DND-41 (cell line): Measurements from ENCODE around the gene MT1G.

Experiments
- ATAC-seq: fragments of 200-7000 bp; cut with Tn5 transposase; 3 replicates; pipeline ENCODE4 v1.9.1; 2021; ENCODE audit warnings: low read depth; ENCODE audit not compliant: insufficient read depth
- DNase-seq: peaks from one replicate; pipeline ENCODE4 v3.0.0-alpha.2; 2020
- H2AFZ ChIP-seq: 2 replicates; pipeline ENCODE4 v1.6.0; 2012; ENCODE audit warnings: low read depth, low read length
- H3K27ac ChIP-seq: 2 replicates; pipeline ENCODE4 v1.5.1; 2012; ENCODE audit warnings: low read length, inconsistent platforms
- H3K27me3 ChIP-seq: fragments of 200-600 bp; sonication (generic); 2 replicates; pipeline ENCODE4 v1.6.0; 2012; ENCODE audit warnings: low read length, mild to moderate bottlenecking, inconsistent platforms; ENCODE audit not compliant: insufficient read depth, poor library complexity
- H3K36me3 ChIP-seq: 2 replicates; pipeline ENCODE4 v1.5.1; 2012; ENCODE audit warnings: low read length, inconsistent platforms; ENCODE audit not compliant: insufficient read depth
- H3K4me1 ChIP-seq: 2 replicates; pipeline ENCODE4 v1.5.1; 2012; ENCODE audit warnings: mild to moderate bottlenecking, low read length; ENCODE audit not compliant: insufficient read depth
- H3K4me2 ChIP-seq: 2 replicates; pipeline ENCODE4 v1.6.0; 2012; ENCODE audit warnings: mild to moderate bottlenecking, moderate library complexity, low read length, inconsistent platforms; ENCODE audit not compliant: insufficient read depth
- H3K4me3 ChIP-seq, 2 experiments: fragments of 200-600 bp in 1 of 2; shearing (Covaris generic) in 1 of 2; 2 replicates each; pipeline ENCODE4 v1.5.1; 2012 to 2016; ENCODE audit warnings: inconsistent platforms in 2 of 2, low read length in 2 of 2, mild to moderate bottlenecking in 2 of 2, low read depth in 1 of 2, moderate library complexity in 1 of 2
- H3K79me2 ChIP-seq: 2 replicates; pipeline ENCODE4 v1.6.0; 2012; ENCODE audit warnings: low read length, inconsistent platforms; ENCODE audit not compliant: insufficient read depth
- H3K9ac ChIP-seq: 2 replicates; pipeline ENCODE4 v1.6.0; 2012; ENCODE audit warnings: low read depth, mild to moderate bottlenecking, inconsistent platforms, low read length, moderate library complexity
- H3K9me3 ChIP-seq: 2 replicates; pipeline ENCODE4 v1.5.1; 2012; ENCODE audit warnings: low read length, moderate library complexity, mild to moderate bottlenecking, inconsistent platforms; ENCODE audit not compliant: insufficient read depth, severe bottlenecking
- H4K20me1 ChIP-seq: 2 replicates; pipeline ENCODE4 v1.6.0; 2012; ENCODE audit warnings: low read length; ENCODE audit not compliant: insufficient read depth
- EZH2 ChIP-seq: IDR thresholded peaks from 3 replicates; pipeline ENCODE4 v1.6.1; 2012; ENCODE audit warnings: borderline replicate concordance, low read depth, mild to moderate bottlenecking, moderate library complexity, low read length, inconsistent platforms; ENCODE audit not compliant: severe bottlenecking
- TF ChIP-seq, protein P1 (sequence below): IDR thresholded peaks from 2 replicates; pipeline ENCODE4 v1.5.1; 2012; ENCODE audit warnings: borderline replicate concordance, low read length, moderate library complexity, mild to moderate bottlenecking; ENCODE audit not compliant: poor library complexity, severe bottlenecking; ENCODE audit errors: extremely low read depth

Gene MT1G

DNA sequence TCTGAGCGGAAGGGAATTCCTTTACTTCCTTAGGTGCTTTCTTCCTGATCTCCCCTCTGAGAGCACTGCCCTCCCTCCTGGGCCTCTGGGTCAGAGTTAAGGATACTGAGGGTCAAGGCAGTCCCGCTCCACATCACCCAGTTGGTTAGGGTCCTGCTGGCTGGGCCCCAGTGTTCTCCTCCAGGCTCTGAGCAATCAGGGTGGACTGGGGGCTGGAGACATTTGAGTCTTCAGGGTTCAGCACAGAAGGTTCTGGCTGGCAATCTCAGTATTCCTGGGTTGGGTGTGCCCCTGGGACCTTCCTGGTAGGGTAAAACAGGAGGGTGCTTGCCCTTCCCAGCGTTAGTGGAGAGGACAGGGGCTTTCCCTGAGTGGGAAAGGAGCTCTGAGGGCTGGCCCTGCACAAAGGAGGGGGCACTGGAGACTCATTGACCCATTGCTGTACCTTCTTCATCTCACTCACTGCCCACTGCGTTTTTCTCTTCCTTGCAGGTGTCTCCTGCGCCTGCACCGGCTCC is 35.0 kb downstream of the MT1G start:
- no peak overlapping the region for H3K4me3 ChIP-seq
- no peak for ATAC-seq

DNA sequence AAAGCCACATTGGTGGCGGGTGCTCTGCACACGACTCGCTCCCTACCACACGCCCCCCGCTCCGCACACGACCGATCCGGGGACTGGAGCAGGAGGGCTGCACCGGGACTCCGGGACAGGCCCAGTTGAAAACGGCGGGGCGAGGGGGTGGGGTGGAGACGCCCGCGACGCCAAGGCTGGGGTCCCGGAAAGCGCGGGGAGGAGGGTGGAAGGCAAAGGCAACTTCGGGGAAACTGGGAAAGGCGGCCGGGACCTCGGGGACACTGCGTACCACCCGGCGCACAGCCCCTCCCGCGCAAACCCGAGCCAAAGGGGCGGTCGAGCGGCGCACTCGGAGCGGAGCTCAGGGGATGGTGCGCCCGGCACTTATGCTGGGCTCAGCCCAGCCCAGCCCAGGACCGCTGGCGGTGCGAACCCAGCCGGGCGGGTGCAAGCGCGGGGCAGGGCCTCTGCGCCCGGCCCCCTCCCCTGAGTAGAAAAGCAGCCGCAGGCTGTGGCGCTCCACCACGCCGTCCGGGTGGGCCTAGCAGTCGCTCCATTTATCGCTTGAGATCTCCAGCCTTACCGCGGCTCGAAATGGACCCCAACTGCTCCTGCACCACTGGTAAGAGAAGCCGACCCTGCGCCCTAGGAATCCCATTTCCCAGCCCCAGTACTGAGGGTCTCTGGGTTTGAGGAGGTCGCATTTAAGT is 35.6 kb downstream of the MT1G start, which contains the start of gene MT1M:
MT1M (plus strand) TSS at position 504 of the 692 bp plus-strand sequence; CDS start at position 577, 73 bp downstream.
- no peak within 1 kb of the TSS for H3K4me2 ChIP-seq
- no peak within 1 kb of the TSS for H3K4me3 ChIP-seq
- no peak within 1 kb of the TSS for H3K9ac ChIP-seq
- H3K9me3 ChIP-seq, result no peaks in the 10 kb centered on the region
- H4K20me1 ChIP-seq, result no peaks in the 10 kb centered on the region
- no peak for ATAC-seq
- no peaks in the 10 kb centered on the region for H3K4me1 ChIP-seq
- H3K27me3 ChIP-seq, result peaks cover 27% of the 10 kb centered on the region
- no peaks in the 10 kb centered on the region for H3K36me3 ChIP-seq
- no peak for DNase-seq
- TF ChIP-seq, protein P1, sequence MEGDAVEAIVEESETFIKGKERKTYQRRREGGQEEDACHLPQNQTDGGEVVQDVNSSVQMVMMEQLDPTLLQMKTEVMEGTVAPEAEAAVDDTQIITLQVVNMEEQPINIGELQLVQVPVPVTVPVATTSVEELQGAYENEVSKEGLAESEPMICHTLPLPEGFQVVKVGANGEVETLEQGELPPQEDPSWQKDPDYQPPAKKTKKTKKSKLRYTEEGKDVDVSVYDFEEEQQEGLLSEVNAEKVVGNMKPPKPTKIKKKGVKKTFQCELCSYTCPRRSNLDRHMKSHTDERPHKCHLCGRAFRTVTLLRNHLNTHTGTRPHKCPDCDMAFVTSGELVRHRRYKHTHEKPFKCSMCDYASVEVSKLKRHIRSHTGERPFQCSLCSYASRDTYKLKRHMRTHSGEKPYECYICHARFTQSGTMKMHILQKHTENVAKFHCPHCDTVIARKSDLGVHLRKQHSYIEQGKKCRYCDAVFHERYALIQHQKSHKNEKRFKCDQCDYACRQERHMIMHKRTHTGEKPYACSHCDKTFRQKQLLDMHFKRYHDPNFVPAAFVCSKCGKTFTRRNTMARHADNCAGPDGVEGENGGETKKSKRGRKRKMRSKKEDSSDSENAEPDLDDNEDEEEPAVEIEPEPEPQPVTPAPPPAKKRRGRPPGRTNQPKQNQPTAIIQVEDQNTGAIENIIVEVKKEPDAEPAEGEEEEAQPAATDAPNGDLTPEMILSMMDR, result no peak
- H2AFZ ChIP-seq, result no peak within 1 kb of the TSS
- no peak within 1 kb of the TSS for H3K27ac ChIP-seq
- no peaks in the 10 kb centered on the region for H3K79me2 ChIP-seq

More for the DNA sequence above, 35.0 kb downstream of the MT1G start:
- DNase-seq, result no peak
- peaks cover 28% of the 10 kb centered on the region for H3K27me3 ChIP-seq
- H3K9me3 ChIP-seq, result no peaks in the 10 kb centered on the region
- no peak overlapping the region for H3K27ac ChIP-seq
- no peak overlapping the region for H3K4me2 ChIP-seq
- H3K4me1 ChIP-seq, result no peaks in the 10 kb centered on the region
- no peaks in the 10 kb centered on the region for H4K20me1 ChIP-seq
- H3K9ac ChIP-seq, result no peak overlapping the region
- no peaks in the 10 kb centered on the region for H3K36me3 ChIP-seq
- no peak overlapping the region for H2AFZ ChIP-seq
- TF ChIP-seq EZH2, result no peak
- TF ChIP-seq, protein P1, result no peak
- H3K79me2 ChIP-seq, result no peaks in the 10 kb centered on the region

DNA sequence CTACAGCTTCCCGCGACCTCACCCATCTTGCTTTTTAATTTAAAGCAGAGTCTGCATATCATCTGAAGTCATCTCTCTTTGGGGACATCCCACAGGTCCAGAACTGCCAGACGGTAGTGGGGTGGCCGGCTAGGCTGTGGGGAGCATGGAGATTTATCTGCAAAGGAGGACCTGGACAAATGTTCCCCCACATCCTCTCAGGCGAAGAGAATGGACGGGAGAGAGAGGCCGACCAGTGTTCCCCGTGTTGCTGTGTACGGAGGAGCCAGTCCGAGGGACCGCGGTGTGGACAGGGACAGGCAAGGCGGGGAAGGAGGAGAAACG is 36.1 kb downstream of the MT1G start:
- Histone ChIP-seq H3K27me3 (peaks cover 26% of the 10 kb centered on the region), H2AFZ (no peak overlapping the region), H3K4me2 (no peak overlapping the region), H3K4me3 (no peak overlapping the region), H3K9me3 (no peaks in the 10 kb centered on the region), H3K27ac (no peak overlapping the region), H4K20me1 (no peaks in the 10 kb centered on the region), H3K79me2 (no peaks in the 10 kb centered on the region), H3K4me1 (no peaks in the 10 kb centered on the region), H3K36me3 (no peaks in the 10 kb centered on the region), H3K9ac (no peak overlapping the region)
- no peak for TF ChIP-seq EZH2
- TF ChIP-seq, protein P1, result no peak
- ATAC-seq (no peak), DNase-seq (no peak)

DNA sequence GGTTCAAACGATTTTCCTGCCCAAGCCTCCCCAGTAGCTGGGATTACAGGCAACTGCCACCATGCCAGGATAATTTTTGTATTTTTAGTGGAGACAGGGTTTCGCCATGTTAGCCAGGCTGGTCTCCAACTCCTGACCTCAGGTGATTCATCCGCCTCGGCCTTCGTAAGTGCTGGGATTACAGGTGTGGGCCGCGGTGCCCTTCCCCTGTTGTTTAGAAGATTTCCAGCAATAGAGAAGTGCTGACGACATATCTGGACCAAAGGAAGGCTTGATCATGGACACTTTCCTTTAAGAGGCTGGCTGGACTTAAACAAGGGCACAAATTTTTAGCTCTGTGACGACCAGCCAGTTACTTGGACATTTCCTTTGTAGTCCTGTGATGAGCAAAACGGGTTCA is 36.7 kb downstream of the MT1G start:
- peaks cover 25% of the 10 kb centered on the region for H3K27me3 ChIP-seq
- no peaks in the 10 kb centered on the region for H3K79me2 ChIP-seq
- H2AFZ ChIP-seq, result no peak overlapping the region
- ATAC-seq, result no peak
- H3K4me3 ChIP-seq, result no peak overlapping the region
- H3K4me2 ChIP-seq, result no peak overlapping the region
- H3K27ac ChIP-seq, result no peak overlapping the region
- H3K9me3 ChIP-seq, result no peaks in the 10 kb centered on the region
- DNase-seq, result no peak
- TF ChIP-seq, protein P1, result no peak
- no peaks in the 10 kb centered on the region for H4K20me1 ChIP-seq
- no peaks in the 10 kb centered on the region for H3K4me1 ChIP-seq
- no peak overlapping the region for H3K9ac ChIP-seq
- no peaks in the 10 kb centered on the region for H3K36me3 ChIP-seq
